Keratinocyte (primary cell): Measurements from ENCODE around the gene ACKR3. TPM values are rescaled to one million over a fixed set of nuclear protein-coding genes. Genes with fewer than 3 reads are reported as not detected.

ENCODE experiments used
- DNase-seq: peaks from one replicate; pipeline ENCODE4 v3.0.0-alpha.2; 2011; ENCODE audit warnings: low read depth, missing footprints, low spot score
- FAIRE-seq: peaks from 2 replicates; lab custom pipeline; 2011; peaks lifted over from hg19 to GRCh38; lab: Jason Lieb, UNC
- H2AFZ ChIP-seq: 2 replicates; pipeline ENCODE4 v1.6.0; 2012; ENCODE audit warnings: low read length, control low read depth, inconsistent platforms; ENCODE audit not compliant: control insufficient read depth
- H3K27ac ChIP-seq: 2 replicates; pipeline ENCODE4 v1.5.1; 2011; ENCODE audit warnings: low read length; ENCODE audit not compliant: control insufficient read depth, insufficient read depth
- H3K27me3 ChIP-seq: 3 replicates; pipeline ENCODE4 v1.6.0; 2011; ENCODE audit warnings: low read length; ENCODE audit not compliant: control insufficient read depth, insufficient read depth; ENCODE audit errors: extremely low read depth
- H3K36me3 ChIP-seq, 2 experiments: 2 replicates in 1 of 2; 3 replicates in 1 of 2; pipeline ENCODE4 v1.5.1; 2011; ENCODE audit warnings: low read length in 2 of 2, mild to moderate bottlenecking in 1 of 2; ENCODE audit not compliant: control insufficient read depth in 2 of 2, insufficient read depth in 2 of 2; ENCODE audit errors: extremely low read depth in 1 of 2
- H3K4me1 ChIP-seq: 3 replicates; pipeline ENCODE4 v1.5.1; 2011; ENCODE audit warnings: low read length; ENCODE audit not compliant: control insufficient read depth, insufficient read depth; ENCODE audit errors: extremely low read depth
- H3K4me2 ChIP-seq: 3 replicates; pipeline ENCODE4 v1.6.0; 2011; ENCODE audit warnings: low read depth, low read length; ENCODE audit not compliant: control insufficient read depth, insufficient read depth; ENCODE audit errors: extremely low read depth
- H3K4me3 ChIP-seq, 3 experiments: fragments of 200-600 bp in 1 of 3; sonication (generic) in 1 of 3; 2 replicates in 2 of 3; 3 replicates in 1 of 3; pipeline ENCODE4 v1.5.1; 2011 to 2016; ENCODE audit warnings: low read length in 3 of 3, mild to moderate bottlenecking in 3 of 3, control low read depth in 2 of 3, inconsistent platforms in 1 of 3, low read depth in 1 of 3, mixed read lengths in 1 of 3, mixed run types in 1 of 3, moderate library complexity in 1 of 3; ENCODE audit not compliant: control insufficient read depth in 2 of 3, insufficient read depth in 2 of 3; ENCODE audit errors: extremely low read depth in 1 of 3
- H3K79me2 ChIP-seq: 2 replicates; pipeline ENCODE4 v1.6.0; 2012; ENCODE audit warnings: low read length; ENCODE audit not compliant: control insufficient read depth, insufficient read depth
- H3K9ac ChIP-seq: 3 replicates; pipeline ENCODE4 v1.6.0; 2011; ENCODE audit warnings: low read length; ENCODE audit not compliant: control insufficient read depth, insufficient read depth; ENCODE audit errors: extremely low read depth
- H3K9me1 ChIP-seq: 3 replicates; pipeline ENCODE4 v1.6.0; 2011; ENCODE audit warnings: low read length; ENCODE audit not compliant: control insufficient read depth, insufficient read depth; ENCODE audit errors: extremely low read depth
- H3K9me3 ChIP-seq: 2 replicates; pipeline ENCODE4 v1.5.1; 2012; ENCODE audit warnings: low read depth, low read length; ENCODE audit not compliant: control insufficient read depth
- H4K20me1 ChIP-seq: 3 replicates; pipeline ENCODE4 v1.6.0; 2011; ENCODE audit warnings: low read length; ENCODE audit not compliant: control insufficient read depth, insufficient read depth; ENCODE audit errors: extremely low read depth
- CTCF ChIP-seq, 3 experiments: IDR thresholded peaks in 1 of 3; conservative IDR thresholded peaks in 1 of 3; optimal IDR thresholded peaks in 1 of 3; 2 replicates in 2 of 3; 3 replicates in 1 of 3; pipeline versions ENCODE3 to v1.5.1; 2011; ENCODE audit warnings: low read length in 3 of 3, mild to moderate bottlenecking in 3 of 3, moderate library complexity in 2 of 3, control low read depth in 1 of 3, inconsistent platforms in 1 of 3; ENCODE audit not compliant: insufficient read depth in 2 of 3; ENCODE audit errors: extremely low read depth in 1 of 3
- EZH2 ChIP-seq: IDR thresholded peaks from one replicate; pipeline ENCODE4 v1.6.1; 2012; ENCODE audit warnings: inconsistent platforms, mild to moderate bottlenecking, low read length, moderate library complexity
- dilution Hi-C: fragments of 300-500 bp; cut with MboI; formaldehyde crosslinking; loops from one replicate; pipeline ENCODE4 v1.7.0; 2020; ENCODE audit warnings: low sequenced_read_pairs; ENCODE audit not compliant: extremely low pct_ligation_motif_present
- polyA plus RNA-seq, 5 experiments: library from polyadenylated mRNA; depleted of rRNA in 3 of 5; stranded (reverse) in 3 of 5; stranded (forward) in 1 of 5; unstranded in 1 of 5; fragments of >200 nt; gene quantifications; 1 replicate in 1 of 5; 2 replicates in 3 of 5; 3 replicates in 1 of 5; pipeline versions ENCODE4 v1.2.1 to v1.2.3, GENCODE V29; 2011 to 2012; ENCODE audit warnings: missing spikeins in 2 of 5, low read depth in 1 of 5, low replicate concordance in 1 of 5

The ACKR3 gene
- polyA plus RNA-seq, 1 donor (not counting 4 experiments of a cell fraction or from before 2014, with no cell fraction given) = 29.4 TPM

DNA sequence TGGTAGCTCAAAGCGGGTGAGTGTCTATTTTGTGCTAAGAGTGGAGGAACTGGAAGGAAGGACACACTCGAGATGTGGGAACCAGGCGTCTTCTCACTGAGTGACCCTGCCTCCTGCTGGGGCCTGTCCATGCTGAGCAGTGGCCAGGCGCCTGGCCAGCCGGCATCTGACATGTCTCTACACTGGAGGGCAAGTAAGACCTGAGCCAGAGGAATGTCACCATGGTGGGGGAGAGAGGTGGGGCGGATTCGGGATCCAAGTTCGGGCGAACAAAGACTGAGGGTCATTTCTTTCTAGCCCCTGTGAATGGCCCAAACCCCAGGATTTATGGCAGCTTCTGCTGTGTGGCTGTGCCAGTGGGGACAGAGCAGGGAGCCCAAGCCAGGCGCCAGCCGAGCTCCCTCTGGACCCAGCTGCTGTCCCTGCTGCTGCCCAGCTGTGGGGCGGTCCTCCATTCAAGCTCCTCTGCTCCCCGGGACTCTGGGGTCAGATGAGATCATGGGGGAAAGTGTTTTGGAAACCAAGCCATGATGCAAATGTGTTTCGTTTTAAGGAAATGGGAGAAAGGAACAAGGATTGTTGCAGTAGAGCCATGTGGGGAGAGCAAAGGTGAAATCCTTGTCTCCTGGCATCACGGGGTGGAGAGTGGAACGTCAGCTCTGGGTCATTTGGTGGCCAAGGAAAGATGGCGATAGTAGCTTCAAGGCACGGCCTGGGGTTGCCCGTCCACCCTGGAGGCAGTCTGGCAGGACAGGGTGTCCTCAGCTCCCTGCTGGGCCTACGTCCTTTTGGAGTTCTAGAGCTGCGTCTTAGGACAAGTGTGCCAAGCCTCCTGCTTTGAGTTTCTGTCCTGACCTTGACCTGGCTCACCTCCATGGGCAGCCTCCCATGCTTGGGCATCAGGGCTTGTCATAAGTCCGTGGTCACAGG is 8.1 kb downstream of the ACKR3 start:
- TF ChIP-seq EZH2 = no peak
- no peak for TF ChIP-seq CTCF (optimal IDR thresholded peaks at IDR 0.05 in 1 of 3, IDR thresholded peaks at IDR 0.05 in 1 of 3, conservative IDR thresholded peaks at IDR 0.05 in 1 of 3; ENCODE audit: extremely low read depth in 1 of 3, insufficient read depth in 2 of 3, low read length in 3 of 3)
- Histone ChIP-seq H3K27ac (no peak overlapping the region), H2AFZ (no peak overlapping the region), H3K9me1 (no peaks in the 10 kb centered on the region), H3K4me2 (no peak overlapping the region), H3K79me2 (no peaks in the 10 kb centered on the region), H3K9me3 (no peaks in the 10 kb centered on the region), H4K20me1 (no peaks in the 10 kb centered on the region), H3K9ac (no peak overlapping the region), H3K4me3 (no peak overlapping the region), H3K4me1 (no peaks in the 10 kb centered on the region), H3K36me3 (peaks cover 0 to 2% of the 10 kb centered on the region in 2 experiments), H3K27me3 (no peaks in the 10 kb centered on the region)
- DNase-seq (no peak), FAIRE-seq (no peak)
- dilution Hi-C loops = no loop called here

DNA sequence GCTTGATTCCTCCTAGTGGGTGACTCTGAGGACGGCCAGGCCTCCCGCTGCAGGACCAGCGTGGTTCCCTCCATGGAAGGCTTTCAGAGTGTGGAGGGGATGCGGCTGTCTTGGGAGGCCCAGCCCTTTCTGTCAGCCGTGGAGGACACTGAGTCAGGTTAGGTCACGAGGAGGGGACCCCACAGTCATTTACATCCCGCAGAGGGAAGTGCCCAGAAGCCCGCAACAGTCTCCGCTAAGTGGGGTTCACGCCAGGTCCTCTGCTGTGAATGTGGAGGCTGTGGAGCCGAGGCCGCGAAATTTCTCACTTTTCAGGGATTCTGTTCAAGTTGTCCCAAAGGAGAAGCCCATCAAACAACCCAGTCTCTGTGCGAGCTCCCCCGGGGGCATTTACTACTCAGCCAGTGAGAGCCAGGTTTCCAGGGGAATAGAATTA is 8.8 kb downstream of the ACKR3 start:
- Histone ChIP-seq H3K27ac (no peak overlapping the region), H3K9me3 (no peaks in the 10 kb centered on the region), H3K9ac (no peak overlapping the region), H4K20me1 (no peaks in the 10 kb centered on the region), H2AFZ (no peak overlapping the region), H3K4me1 (no peaks in the 10 kb centered on the region), H3K9me1 (no peaks in the 10 kb centered on the region), H3K4me3 (no peak overlapping the region), H3K79me2 (no peaks in the 10 kb centered on the region), H3K36me3 (peaks cover 0 to 2% of the 10 kb centered on the region in 2 experiments), H3K4me2 (no peak overlapping the region), H3K27me3 (no peaks in the 10 kb centered on the region)
- dilution Hi-C loops = no loop called here
- no peak for FAIRE-seq
- no peak for TF ChIP-seq EZH2
- TF ChIP-seq CTCF (optimal IDR thresholded peaks at IDR 0.05 in 1 of 3, IDR thresholded peaks at IDR 0.05 in 1 of 3, conservative IDR thresholded peaks at IDR 0.05 in 1 of 3; ENCODE audit: extremely low read depth in 1 of 3, insufficient read depth in 2 of 3, low read length in 3 of 3) = no peak
- no peak for DNase-seq
